GM19372 (cell line): ENCODE results near the gene NDOR1.

Experiments used
- ATAC-seq: cut with Tn5 transposase; IDR thresholded peaks from one replicate; pipeline ENCODE4 v1.9.1; 2021; ENCODE audit warnings: mild to moderate bottlenecking, low read depth, moderate library complexity; ENCODE audit not compliant: unreplicated experiment

The NDOR1 gene

DNA sequence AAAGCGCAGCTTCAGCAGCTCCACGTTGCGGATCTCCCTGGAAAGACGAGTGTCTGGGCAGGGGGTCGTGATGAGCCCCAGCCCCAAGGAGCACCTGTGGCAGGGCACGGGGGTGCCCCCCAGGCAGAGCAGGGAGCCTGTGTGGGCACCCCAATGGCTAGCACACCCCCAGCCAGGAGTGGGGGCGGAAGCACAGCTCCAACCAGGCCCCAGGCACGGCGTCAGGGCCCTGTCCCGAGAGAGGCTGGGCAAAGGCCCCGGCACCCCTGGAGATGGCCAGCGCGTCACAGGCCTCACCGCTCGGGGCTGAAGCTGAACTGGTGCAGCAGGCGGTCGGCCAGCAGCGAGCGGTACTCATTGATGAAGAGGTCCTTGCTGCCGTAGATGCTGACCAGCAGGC is 25.0 kb upstream of the NDOR1 start:
- no peak for ATAC-seq

DNA sequence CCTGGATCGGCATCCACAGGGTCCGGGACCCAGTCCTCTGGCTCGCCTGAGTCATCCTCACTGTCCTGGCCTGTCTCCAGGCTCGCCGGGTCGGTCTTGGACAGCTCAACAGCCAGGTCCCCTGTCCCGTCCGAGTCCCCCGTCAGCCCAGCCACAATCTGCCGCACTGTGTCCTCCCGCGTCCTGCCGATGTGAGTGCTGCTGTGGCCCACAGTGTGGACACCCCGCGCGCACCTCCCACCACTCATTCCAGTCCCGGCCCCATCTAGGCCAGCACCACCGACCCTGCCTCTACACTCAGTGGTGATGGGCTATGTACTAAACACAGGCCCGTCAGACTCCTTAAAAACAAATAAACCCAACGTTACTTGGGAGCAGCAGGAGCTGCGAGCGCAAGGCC is 23.8 kb upstream of the NDOR1 start:
- no peak for ATAC-seq

DNA sequence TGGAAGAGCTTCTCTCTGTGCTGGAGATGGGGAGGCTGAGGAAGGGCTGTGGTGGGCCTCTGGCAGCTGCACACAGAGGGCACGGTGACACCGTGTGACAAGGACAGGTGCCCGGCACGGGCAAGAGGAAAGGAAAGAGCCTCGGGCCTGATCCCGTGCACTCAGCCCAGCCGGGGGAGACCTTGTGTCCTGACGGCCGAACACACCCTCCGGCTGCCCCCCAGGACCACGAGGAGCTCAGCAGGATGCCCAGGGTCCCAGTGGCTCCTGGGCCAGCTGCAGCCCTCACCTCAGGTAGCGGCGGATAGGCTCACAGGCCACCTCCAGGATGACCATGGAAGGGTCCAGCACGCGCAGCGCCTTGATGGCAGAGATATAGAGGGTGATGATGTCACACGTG is 22.7 kb upstream of the NDOR1 start:
- no peak for ATAC-seq

DNA sequence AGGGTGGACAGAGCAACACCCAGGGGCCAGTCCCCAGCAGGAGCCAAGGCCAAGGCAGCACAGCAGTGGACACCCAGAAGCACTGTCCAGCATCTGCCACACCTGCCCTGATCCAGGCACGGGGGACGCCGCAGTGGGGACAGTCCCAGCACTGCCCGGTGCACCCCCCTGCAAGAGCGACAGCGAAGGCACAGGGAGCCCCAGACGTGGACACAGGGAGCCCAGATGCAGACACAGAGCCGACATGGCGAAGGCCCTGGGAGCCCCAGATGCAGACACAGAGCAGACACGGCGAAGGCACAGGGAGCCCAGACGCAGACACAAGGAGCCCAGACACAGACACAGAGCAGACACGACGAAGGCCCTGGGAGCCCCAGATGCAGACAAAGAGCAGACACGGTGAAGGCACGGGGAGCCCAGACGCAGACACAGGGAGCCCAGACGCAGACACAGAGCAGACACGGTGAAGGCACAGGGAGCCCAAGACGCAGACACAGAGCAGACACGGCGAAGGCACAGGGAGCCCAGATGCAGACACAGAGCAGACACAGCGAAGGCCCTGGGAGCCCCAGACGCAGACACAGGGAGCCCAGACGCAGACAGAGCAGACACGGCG is 21.4 kb upstream of the NDOR1 start:
- ATAC-seq, result no peak

DNA sequence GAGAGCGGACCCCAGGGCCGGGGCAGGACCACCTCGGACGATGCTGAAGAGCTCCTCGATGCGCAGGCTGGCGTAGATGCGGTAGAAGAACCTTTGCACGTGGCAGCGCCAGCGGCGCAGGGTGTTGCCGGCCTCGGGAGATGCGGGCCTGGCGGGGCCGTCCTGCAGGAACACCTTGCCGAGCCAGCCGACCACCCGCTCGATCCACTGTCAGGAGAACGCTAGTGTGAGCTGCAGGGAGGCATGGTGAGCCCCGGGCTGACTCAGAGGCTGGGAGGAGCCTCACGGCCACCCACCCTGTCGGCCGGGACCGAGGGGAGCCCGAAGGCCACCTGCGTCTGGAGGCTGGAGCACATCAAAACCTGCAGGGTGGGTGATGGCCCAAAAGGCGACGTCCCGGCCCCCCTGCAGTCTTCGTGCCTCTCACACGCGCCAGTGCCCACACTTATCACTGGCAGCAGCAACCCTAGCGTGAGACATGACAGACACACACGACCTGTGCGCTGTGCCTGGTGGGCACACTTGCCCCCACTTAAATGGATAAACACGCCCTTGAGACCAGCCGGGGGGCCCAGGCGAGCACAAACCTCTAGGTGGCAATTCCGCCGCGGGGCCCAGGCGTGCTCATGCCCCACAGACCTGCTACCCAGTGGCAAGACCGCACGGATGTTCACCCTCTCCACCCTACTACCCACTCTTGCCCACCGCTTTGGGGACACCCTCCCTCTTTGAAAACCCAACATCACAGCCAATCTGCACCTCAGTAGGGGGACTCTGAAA is 20.4 kb upstream of the NDOR1 start:
- ATAC-seq, result no peak

DNA sequence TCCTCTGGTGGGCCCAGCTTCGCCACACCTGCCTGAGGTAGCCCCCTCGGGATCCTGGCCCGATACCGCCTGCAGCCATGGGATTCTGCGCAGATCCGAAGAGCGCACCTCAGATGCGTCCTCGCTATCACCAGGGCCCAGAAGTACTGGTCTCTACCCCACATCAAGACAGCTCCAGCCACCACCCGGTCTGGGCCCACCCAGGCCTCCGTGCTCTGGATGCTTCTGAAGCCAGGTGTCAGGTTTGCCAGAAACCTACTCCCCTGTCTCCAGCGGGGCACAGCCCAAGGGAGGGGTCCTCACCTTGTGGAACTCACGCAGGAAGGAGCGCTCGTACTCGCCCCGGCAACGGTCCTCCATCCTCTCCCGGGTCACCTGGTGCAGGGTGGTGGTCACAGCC is 19.6 kb upstream of the NDOR1 start:
- ATAC-seq, result no peak

DNA sequence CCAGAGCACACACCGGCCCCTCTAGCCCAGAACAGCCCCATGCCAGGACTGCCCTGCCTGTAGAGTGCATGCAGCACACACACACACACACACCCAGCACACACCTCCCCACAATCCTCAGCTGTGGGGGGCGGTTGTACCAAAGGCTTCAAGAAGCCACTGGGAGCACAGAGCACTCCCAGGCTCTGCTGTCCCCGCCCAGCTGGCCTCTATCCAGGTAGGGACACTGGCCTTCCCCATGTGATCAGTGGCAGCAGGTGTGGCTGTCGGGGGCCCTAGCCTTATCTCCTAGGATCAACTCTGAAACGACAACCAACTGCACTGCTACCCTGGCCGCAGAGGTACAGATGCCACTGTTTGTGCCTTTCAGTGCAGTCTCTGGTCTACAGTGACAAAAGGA is 19.1 kb upstream of the NDOR1 start:
- ATAC-seq, result no peak

DNA sequence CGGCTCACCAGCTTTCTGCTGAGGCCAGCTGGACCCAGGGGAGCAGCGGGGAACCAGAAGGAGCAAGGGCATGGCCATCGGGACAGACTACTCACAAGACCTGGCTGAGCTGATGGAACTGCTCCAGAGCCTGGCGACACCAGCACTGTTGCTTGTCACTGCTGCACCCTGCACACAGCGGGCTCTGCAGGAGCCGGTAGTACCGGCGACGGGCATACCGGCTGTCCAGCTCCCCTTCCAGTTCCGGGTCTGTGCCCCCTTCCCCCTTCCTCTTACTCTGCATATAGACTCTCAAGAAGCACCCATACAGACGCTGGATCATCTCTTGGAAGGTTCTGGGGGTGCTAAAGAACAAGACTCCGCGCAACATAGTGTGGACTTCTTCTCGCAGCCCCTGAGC is 18.1 kb upstream of the NDOR1 start:
- ATAC-seq, result no peak

DNA sequence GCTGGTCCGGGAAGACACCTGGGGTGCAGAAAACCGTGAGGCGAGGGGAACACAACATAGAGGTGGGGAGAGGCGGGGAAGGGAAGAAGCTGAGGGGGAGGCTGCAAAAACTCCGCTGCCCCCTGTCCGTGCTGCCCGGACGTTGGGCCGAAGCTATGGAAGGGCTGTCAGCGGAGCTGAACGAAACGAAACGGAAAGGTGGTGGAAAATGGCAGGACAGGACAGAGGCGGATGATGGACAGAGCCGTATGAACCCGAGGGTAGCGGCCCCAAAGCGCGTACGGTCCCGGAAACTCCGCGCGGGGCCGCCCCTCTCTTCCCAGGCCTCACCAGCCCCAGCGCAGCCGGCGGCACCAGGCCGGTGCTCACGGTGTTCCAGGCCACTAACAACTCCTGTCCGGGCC is 17.4 kb upstream of the NDOR1 start:
- ATAC-seq, result no peak

DNA sequence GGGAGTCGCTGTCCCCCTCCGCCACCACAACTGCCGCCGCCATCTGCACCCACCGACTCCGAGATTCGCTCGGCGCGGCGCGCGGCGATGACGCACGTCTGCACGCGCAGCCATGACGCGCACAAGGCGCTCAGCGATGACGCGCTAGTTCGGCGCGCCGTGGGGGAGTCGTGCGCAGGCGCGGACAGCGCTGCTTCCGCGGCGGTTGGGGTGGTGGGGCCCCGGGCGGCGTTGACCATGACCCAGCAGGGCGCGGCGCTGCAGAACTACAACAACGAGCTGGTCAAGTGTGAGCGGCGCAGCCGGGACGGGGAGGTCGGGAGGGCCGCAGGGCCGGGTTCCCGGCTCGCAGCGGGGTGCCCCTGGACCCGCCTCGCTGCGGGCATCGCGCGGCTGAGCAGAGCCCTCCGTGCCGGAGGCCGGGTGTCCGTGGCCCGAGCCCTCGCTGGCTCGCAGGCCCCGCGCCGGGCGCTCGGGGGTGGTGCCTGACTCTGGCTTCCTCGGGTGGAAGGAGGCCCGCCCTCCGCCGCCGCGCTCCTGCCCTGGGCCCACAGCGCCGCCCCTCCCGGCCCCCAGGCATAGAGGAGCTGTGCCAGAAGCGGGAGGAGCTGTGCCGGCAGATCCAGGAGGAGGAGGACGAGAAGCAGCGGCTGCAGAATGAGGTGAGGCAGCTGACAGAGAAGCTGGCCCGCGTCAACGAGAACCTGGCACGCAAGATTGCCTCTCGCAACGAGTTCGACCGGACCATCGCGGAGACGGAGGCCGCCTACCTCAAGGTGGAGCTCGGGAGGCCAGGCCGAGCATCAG is 16.8 kb upstream of the NDOR1 start, which contains the start of the genes ANAPC2 and SSNA1:
ANAPC2 (minus strand) TSS at position 71 of the 807 bp plus-strand sequence; CDS start at position 43, 28 bp downstream.
SSNA1 (plus strand) TSS at position 187 of the 807 bp plus-strand sequence; CDS start at position 238, 51 bp downstream.
- ATAC-seq, result peak; percentile 82

DNA sequence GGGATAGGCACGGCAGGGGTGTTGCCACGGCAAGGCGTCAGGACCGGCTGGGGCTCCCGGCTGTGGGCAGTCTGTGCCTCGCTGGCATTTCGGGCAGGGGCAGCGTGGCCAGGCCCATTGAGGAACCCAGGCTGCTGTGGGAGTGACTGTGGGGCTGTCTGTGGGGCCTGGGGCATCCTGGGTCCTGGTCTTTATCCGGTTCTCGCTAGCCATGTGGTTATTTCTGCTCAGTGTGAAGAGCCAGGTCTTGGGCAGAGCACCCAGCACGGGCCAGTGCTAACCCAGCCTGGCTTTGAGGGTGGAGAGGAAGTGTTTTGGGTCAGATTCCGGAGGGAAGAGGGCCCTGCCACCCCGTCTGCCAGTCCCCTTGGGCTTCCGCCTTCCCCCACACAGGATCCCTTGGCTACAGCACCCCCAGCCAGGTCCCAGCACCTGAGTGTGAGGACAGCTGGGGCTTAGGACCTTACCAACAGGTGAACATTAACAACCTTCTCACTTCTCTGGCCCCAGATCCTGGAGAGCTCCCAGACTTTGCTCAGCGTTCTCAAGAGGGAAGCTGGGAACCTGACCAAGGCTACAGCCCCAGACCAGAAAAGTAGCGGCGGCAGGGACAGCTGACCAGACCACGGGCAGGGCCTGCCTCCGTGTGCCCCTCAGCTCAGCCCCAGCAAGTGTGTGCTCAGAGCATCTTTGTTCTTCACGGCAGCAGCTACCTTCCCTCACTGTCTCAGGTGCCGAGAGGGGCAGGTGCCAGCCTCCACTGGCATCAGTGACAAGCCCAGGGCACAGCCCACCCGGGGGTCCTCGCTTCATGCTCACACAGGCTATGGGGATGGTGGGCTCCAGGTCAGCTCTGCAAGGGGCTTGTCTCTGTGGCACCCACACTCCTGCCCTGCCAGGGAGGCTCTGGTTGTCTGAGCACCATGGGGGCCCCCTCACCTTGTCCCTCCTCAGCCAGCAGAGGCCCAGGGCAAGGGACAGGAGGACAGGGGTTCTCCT is 15.9 kb upstream of the NDOR1 start:
- no peak for ATAC-seq

DNA sequence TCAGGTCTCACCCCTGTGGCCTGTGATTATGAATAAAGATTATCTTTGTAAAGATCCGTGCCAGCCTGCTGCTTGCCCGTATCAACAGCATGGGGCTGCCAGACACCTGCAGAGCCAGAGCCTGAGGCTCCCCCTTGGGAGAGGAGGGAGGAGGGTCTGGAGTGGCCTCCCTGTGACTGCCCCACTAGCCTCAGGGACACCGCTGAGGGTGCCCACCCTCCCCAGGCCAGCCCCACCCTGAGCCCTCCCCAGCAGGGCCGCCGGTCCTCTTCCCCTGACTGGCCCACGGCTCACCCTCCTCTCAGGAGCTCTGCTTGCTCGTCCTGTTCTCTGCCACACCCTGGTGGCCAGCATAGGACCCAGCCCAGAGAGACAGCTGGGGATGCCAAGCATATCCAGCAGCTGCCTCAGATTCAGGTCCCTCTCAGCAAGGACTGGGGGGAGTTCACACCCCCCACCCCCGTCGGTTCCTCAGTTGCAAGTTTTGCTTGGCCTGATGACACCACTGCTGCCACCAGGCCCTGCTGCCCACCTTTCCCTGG is 15.1 kb upstream of the NDOR1 start:
- ATAC-seq, result no peak

DNA sequence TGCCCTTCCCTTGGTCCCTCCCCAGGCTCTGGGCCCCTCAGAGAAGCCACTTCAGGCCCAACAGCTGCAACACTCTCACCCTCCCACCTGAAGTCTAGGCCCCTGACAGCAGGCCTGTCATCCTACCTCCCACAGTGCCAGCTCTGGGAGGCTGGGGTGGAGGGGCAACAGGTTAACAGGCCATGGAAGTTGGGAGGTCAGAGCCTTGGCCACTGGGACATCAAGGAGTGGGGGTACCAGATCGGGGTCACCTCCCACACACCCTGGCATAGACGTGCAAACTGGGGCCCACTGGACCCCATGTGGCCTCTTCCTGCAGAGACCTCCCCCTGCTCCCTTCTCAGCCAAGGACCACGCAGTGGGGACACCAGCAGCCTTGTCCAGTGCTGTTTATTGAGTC is 14.3 kb upstream of the NDOR1 start:
- ATAC-seq, result no peak

DNA sequence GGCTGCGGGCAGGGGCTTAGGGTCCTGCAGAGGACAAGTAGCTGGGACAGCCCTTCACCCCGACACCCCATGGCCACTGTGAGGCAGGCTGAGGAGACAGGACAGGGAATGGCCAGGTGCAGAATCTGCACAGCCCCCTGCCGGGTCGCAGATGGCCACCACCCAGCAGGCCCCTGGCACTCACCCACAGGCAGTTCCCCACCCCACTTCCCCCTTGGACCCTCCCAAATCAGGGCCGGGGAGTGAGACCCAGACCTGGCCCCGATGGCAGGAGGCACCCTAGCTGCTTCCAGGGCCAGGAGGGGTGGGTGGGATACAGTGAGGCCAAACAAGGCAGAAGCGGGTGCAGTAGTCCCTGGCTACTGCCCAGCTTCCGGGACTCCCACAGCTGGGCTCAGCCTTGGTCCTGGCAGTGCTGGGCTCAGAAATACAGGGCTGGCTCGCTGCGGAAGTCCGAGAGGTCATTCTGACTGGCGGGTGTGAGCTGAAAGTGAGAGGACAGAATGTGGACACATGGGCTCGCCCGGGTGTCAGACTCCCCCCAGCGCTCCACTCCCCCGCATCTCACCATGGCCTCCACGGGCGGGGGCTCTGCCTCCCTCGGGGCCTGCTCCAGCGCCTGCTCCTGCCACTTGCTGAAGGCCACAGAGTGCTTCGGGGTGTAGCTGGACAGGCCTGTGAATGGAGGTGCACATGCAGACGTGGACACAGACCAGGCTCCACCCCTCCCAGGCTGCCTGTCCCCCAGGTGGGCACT is 13.6 kb upstream of the NDOR1 start:
- ATAC-seq, result no peak

DNA sequence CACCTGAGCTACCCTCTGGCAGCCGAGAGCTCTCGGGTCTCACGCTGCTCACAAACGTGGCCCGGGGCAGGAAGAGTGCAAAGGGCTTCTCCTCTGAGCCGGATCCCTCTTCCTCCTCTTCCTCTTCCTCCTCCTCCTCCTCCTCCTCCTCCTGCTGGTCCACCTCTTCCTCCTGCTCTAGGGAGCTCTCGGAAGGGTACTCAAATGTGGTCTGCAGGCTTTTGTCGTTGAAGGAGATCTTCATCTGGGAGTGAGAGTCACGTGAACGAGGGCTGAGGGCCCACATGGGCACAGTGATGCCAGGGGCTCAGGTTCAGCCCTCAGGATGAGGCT is 13.1 kb upstream of the NDOR1 start:
- ATAC-seq, result no peak

DNA sequence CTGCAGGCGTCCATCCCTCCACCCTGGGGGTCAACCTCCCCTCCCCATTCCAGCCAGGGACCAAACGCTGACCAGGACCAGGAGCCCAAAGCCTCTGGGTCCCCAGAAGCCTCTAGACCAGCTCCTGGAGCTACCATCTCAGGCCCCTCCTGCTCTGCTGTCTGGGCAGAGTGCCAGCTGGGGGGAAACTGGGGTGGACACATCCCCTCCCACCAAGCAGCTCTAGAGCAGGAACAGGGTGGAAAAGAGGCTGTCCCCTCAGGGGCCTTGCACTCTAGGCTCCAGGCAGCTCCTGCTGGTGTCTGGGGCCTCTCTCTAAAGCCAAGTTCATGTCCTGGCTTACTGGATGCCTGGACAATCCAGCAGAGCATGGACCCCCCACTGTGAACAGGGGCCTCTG is 12.6 kb upstream of the NDOR1 start:
- no peak for ATAC-seq

DNA sequence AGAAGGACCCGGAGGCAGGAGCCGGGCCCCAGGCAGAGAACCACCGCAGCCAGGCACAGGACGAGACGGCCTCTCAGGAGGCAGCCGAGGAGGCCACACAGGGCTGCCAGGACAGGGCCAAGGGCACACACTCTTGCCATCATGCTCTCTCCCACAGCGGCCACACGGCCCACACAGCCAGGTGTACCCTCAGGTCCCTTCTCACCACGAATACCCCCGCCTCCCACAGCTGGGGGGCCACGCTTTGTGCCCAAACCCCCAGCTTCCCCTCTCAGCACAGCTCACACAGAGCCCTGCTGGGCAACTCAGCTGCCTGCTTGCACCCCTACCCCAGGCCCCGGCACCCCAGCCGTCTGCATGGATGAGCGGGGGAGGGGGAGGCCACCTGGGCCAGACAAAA is 11.7 kb upstream of the NDOR1 start:
- no peak for ATAC-seq

DNA sequence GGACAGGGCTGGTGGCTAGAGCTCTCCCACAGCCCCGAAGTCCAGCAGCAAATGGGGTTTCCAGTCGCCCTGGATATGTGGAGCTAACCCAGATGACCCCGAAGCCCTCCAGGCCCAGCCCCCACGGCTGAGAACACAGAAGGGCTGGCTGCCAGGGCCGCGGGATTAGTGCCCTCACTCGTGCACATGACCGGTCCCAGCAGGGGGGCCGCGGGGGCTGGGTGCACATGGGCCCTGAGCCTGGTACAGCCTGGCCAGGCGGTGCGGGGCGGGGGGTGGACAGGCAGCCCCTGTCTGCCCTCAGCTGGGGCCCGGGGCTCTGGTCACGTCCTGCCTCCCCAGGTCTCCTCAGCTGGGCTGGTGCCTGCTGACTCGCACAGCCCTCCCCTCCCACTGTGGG is 11.1 kb upstream of the NDOR1 start:
- no peak for ATAC-seq

DNA sequence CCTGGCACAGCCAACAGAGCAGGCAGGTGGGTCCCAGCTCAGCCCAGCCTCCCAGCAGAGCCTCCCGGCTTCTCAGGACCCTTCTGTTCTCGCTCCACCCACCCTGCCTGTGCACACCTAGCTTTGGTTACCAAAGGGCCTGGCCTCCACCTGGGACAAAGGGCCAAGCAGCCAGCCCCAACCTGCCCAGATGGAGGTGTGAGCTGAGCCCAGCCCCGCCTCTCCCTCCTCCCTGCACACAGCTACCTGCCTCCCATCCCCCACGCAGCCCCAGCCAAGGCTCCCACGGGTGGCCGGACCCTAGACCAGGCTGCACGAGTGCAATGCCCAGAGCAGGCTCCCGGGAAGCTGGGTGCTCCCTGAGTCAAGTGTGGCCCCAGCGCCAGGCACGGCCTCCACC is 10.6 kb upstream of the NDOR1 start:
- ATAC-seq, result no peak
